Measurements from ENCODE around the gene NDRG2.

DNA sequence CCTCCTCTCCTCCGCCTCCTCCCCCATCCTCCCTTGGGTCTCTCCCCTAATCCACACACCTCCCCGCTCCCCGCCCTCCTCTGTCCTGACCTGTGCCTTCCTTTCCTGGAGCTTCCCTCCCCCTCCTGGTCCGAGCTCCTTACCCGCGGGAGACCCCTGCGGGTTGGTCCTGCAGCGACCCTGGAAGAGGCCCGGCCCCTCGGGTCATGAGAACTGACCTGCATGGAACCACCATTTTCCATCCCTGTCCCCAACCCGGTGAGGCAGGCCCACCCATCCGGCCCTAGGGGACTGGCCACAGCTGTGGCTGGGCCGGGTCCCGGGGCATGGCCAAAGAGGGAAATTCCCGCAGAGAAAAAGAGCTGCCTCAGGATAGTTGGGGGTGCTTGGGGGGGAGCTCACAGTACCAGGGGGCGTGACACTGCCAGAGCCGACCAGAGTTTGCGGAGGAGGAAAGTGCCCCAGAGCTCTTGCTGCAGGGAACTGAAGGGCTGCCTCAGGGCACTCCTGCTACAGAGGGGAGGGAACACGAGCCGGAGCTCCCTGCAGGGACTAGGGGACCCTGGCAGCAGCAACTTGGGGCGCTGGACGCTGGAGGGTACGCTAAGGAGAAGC lies 45.9 kb upstream of the NDRG2 start:
- TF ChIP-seq, protein P1, sequence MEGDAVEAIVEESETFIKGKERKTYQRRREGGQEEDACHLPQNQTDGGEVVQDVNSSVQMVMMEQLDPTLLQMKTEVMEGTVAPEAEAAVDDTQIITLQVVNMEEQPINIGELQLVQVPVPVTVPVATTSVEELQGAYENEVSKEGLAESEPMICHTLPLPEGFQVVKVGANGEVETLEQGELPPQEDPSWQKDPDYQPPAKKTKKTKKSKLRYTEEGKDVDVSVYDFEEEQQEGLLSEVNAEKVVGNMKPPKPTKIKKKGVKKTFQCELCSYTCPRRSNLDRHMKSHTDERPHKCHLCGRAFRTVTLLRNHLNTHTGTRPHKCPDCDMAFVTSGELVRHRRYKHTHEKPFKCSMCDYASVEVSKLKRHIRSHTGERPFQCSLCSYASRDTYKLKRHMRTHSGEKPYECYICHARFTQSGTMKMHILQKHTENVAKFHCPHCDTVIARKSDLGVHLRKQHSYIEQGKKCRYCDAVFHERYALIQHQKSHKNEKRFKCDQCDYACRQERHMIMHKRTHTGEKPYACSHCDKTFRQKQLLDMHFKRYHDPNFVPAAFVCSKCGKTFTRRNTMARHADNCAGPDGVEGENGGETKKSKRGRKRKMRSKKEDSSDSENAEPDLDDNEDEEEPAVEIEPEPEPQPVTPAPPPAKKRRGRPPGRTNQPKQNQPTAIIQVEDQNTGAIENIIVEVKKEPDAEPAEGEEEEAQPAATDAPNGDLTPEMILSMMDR (conservative IDR thresholded peaks at IDR 0.05): no peak
- no peak for TF ChIP-seq ZFX (IDR thresholded peaks at IDR 0.05)

Data from C4-2B (cell line).